K562 (cell line): ENCODE data around the gene MOG. TPM values are rescaled to one million over a fixed set of nuclear protein-coding genes. Genes with fewer than 3 reads are reported as not detected.
A peak's percentile ranks its signal among the peaks of the same experiment; 100 is the strongest.

Experiments
- BRD9 ChIP-seq: fragments of 450-650 bp; IDR thresholded peaks from 2 replicates; pipeline ENCODE4 v1.6.1; 2018; ENCODE audit warnings: low read depth; ENCODE audit not compliant: partially characterized antibody
- CREB1 ChIP-seq, 2 experiments: sonication (generic) in 1 of 2; formaldehyde crosslinking in 1 of 2; IDR thresholded peaks; 2 replicates each; pipeline versions ENCODE4 v1.6.1 to v1.8.0; 2012 to 2022; ENCODE audit warnings: inconsistent platforms in 1 of 2, mild to moderate bottlenecking in 1 of 2, missing genetic modification reagents in 1 of 2, moderate library complexity in 1 of 2
- ELK1 ChIP-seq: sonication (generic); formaldehyde crosslinking; IDR thresholded peaks from 2 replicates; pipeline ENCODE4 v1.8.1; 2022; ENCODE audit warnings: missing genetic modification reagents
- GTF2F1 ChIP-seq: IDR thresholded peaks from 2 replicates; pipeline ENCODE4 v1.6.1; 2011; ENCODE audit warnings: low read depth, low read length, improper control_type of control experiment
- MAFK ChIP-seq: IDR thresholded peaks from 2 replicates; pipeline ENCODE4 v1.6.1; 2011; ENCODE audit warnings: low read length, improper control_type of control experiment
- MCM2 ChIP-seq: fragments of 450-650 bp; IDR thresholded peaks from 2 replicates; pipeline ENCODE4 v1.6.1; 2017; ENCODE audit warnings: low read depth, mild to moderate bottlenecking
- MECOM ChIP-seq: fragments of 250-450 bp; sonication (Bioruptor Pico); IDR thresholded peaks from 2 replicates; pipeline ENCODE4 v1.8.0; 2022; ENCODE audit warnings: inconsistent platforms
- MTA1 ChIP-seq: fragments of 450-650 bp; IDR thresholded peaks from 2 replicates; pipeline ENCODE4 v1.6.1; 2017; ENCODE audit warnings: borderline replicate concordance
- RB1 ChIP-seq: fragments of 450-650 bp; IDR thresholded peaks from 2 replicates; pipeline ENCODE4 v1.6.1; 2017; ENCODE audit warnings: low read depth, mild to moderate bottlenecking
- RBBP5 ChIP-seq: fragments of 200-600 bp; sonication (generic); IDR thresholded peaks from 2 replicates; pipeline ENCODE4 v1.6.1; 2012; ENCODE audit warnings: borderline replicate concordance, mild to moderate bottlenecking, low read length, control low read depth, inconsistent platforms; ENCODE audit not compliant: insufficient read depth, poor library complexity, severe bottlenecking
- REST ChIP-seq, 2 experiments: fragments of 450-650 bp; formaldehyde crosslinking in 1 of 2; IDR thresholded peaks; 2 replicates each; pipeline versions ENCODE4 v1.4.0 to v1.6.1; 2014 to 2020; ENCODE audit warnings: mild to moderate bottlenecking in 2 of 2, borderline replicate concordance in 1 of 2, low read depth in 1 of 2
- TAF9B ChIP-seq: fragments of 450-650 bp; IDR thresholded peaks from 2 replicates; pipeline ENCODE4 v1.6.1; 2018; ENCODE audit warnings: mild to moderate bottlenecking; ENCODE audit not compliant: partially characterized antibody
- ZBTB34 ChIP-seq: fragments of 250-450 bp; sonication (Bioruptor Pico); IDR thresholded peaks from 2 replicates; pipeline ENCODE4 v1.8.0; 2021; ENCODE audit warnings: mild to moderate bottlenecking, moderate library complexity
- ZBTB7A ChIP-seq: IDR thresholded peaks from 2 replicates; pipeline ENCODE4 v1.6.1; 2011; ENCODE audit warnings: low read depth, mild to moderate bottlenecking, low read length, moderate library complexity, borderline replicate concordance; ENCODE audit not compliant: control insufficient read depth
- ZKSCAN8 ChIP-seq: fragments of 200-800 bp; sonication (Bioruptor generic); IDR thresholded peaks from 2 replicates; pipeline ENCODE4 v1.6.1; 2016; ENCODE audit warnings: missing genetic modification characterization, missing compliant biosample characterization
- ZNF174 ChIP-seq: fragments of 250-450 bp; sonication (Bioruptor Pico); IDR thresholded peaks from 2 replicates; pipeline ENCODE4 v1.4.0; 2020; ENCODE audit warnings: mild to moderate bottlenecking
- ZNF217 ChIP-seq: sonication (generic); formaldehyde crosslinking; IDR thresholded peaks from 2 replicates; pipeline ENCODE4 v1.8.0; 2022; ENCODE audit warnings: mild to moderate bottlenecking, missing genetic modification reagents
- ZNF274 ChIP-seq: IDR thresholded peaks from 2 replicates; pipeline ENCODE4 v1.6.1; 2011; ENCODE audit warnings: low read depth, mild to moderate bottlenecking, low read length, moderate library complexity, borderline replicate concordance
- polyA plus RNA-seq, 8 experiments: library from polyadenylated mRNA; depleted of rRNA in 4 of 8; stranded (reverse) in 5 of 8; unstranded in 3 of 8; fragments of >200 nt; fragmentation: Nextera tagmentation in 2 of 8; fragmentation: Illumina TruSeq in 1 of 8; extraction: Ambion mirVana in 2 of 8; extraction: Trizol in 1 of 8; gene quantifications; 2 replicates each; pipeline versions ENCODE4 v1.2.1 to v1.2.3, GENCODE V29; 2011 to 2014; ENCODE audit warnings: inconsistent platforms in 1 of 8, missing spikeins in 1 of 8
- total RNA-seq, 7 experiments: library from RNA; depleted of rRNA in 6 of 7; stranded (reverse); fragments of >200 nt in 6 of 7; fragmentation: Illumina TruSeq in 2 of 7; extraction: Trizol in 2 of 7; gene quantifications; 2 replicates each; pipeline versions ENCODE4 v1.2.1 to v1.2.3, GENCODE V29; 2011 to 2021; ENCODE audit warnings: low replicate concordance in 1 of 7

MOG gene
- total and polyA plus RNA-seq, 9 of the 15 experiments (the other 6 are each of a cell fraction or from before 2014, with no cell fraction given): not detected

- TF ChIP-seq ZKSCAN8 (CRISPR knock-in tag) (no peak), MTA1 (no peak), ZNF174 (CRISPR knock-in tag) (no peak), RBBP5 (no peak), ZBTB34 (CRISPR knock-in tag) (no peak), ZNF217 (CRISPR knock-in tag) (no peak), CREB1 (IDR thresholded peaks at IDR 0.05) (no peak), CREB1 (CRISPR knock-in tag; IDR thresholded peaks at IDR 0.05) (no peak), MCM2 (no peak), ZBTB7A (peak; percentile 81; the same call in 1 of the 2 replicates), ZNF274 (no peak), GTF2F1 (no peak), BRD9 (no peak), TAF9B (no peak), MAFK (no peak), RB1 (peak; percentile 67; the same call in 1 of the 2 replicates), REST (IDR thresholded peaks at IDR 0.05; ENCODE audit: borderline replicate concordance) (peak; percentile 61; the same call in 1 of the 2 replicates), REST (CRISPR knock-in tag; IDR thresholded peaks at IDR 0.05; ENCODE audit: low read depth) (no peak), MECOM (no peak), ELK1 (CRISPR knock-in tag) (no peak)
Measured at GRCh38 chr6:29702519-29703103, 45.7 kb downstream of the MOG start (continued).
